AG09319 (cell line): ENCODE results near the gene VWA2.

Experiments used
- DNase-seq: peaks from one replicate; pipeline ENCODE4 v3.0.0-alpha.2; 2010; ENCODE audit warnings: low read depth; ENCODE audit errors: extremely low read depth
- CTCF ChIP-seq: IDR thresholded peaks from 2 replicates; pipeline ENCODE4 v1.5.1; 2011; ENCODE audit warnings: low read depth, mild to moderate bottlenecking, inconsistent platforms, low read length, moderate library complexity

VWA2 gene

GRCh38 chr10:114208351-114208750, 30.7 kb upstream of the VWA2 start:
- no peak for DNase-seq

GRCh38 chr10:114212153-114212552, 26.9 kb upstream of the VWA2 start:
- no peak for TF ChIP-seq CTCF

More at GRCh38 chr10:114208351-114208750, 30.7 kb upstream of the VWA2 start:
- no peak for TF ChIP-seq CTCF

GRCh38 chr10:114215033-114215432, 24.0 kb upstream of the VWA2 start:
- no peak for DNase-seq
- no peak for TF ChIP-seq CTCF

More at GRCh38 chr10:114212153-114212552, 26.9 kb upstream of the VWA2 start:
- no peak for DNase-seq

DNA sequence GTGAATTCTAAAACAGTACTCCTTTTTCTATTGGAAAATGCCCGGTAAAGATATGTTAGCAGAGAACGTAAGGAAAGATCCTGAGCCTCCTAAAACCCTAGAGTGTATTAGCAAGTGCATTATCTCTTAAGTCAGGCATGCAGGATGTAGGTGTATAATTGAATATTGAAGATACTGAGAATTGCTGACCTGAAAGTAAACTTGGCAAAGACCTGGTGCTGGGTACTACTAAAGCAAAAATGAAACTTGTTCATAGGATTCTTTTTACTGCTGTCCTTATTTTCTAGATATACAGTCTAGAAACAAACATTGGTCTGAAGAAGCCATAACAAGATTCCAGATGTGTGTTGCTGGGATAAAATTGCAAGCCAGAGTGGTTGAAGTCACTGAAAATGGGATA, 18.8 kb upstream of the VWA2 start:
- DNase-seq: no peak
- TF ChIP-seq CTCF: no peak

DNA sequence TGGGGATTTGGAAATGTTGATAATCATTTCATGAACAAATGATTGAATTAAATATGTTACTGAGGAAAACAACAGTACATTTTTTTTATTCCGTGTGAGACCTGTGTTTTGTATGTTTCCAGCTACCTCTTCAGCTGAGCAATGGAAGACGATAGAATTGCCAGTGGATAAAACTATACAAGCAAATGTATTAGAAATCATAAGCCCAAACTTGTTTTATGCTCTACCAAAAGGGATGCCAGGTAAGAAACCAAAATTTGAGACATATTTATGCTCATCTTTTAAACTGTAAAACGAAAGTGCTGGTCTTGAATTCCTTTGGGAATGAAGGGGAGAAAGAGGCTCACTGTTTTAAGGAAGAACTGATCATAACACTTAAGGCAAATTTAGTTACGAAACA, 17.8 kb upstream of the VWA2 start:
- no peak for DNase-seq
- no peak for TF ChIP-seq CTCF

DNA sequence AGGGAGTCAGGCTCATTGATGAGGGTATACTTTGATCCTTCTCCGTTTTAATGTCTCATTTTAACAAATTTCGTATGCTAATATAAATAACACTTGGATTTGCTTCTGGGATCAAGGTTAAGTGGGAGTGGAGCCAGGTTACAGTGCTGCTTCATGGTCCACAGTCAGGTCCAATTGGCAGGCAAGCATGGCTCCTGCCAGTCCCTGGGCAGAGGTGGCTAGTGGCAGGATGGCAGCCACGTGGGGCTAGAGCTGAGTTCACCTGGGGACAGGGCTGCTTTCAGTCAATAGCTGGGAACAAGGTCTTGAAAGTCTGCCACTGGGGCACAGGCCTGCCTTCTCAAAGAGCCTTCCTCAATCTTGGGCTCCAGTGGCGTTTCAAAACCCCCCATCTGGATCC, 16.0 kb upstream of the VWA2 start:
- no peak for DNase-seq

DNA sequence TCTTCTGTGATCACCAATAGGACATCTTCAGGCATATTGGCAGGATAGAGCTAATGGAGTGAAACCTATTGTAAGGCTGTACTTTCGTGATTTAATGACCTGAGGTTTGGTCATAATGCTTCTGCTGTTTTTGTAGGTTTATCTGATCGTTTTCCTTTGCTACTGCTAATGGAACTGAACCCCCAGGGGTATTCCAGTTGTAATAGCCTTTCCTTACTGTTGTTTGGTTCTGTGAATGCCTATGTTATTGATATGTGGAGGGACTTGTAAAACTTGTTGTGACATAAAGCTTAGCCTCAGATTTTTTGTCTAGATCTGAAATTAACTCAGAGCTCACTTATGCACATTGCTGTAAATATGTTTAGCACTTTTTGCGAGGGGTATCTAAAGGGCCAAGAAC, 10.9 kb upstream of the VWA2 start:
- DNase-seq: no peak
- TF ChIP-seq CTCF: no peak

More for the DNA sequence above, 16.0 kb upstream of the VWA2 start:
- TF ChIP-seq CTCF: no peak
